Esophagus muscularis mucosa (tissue), 4 donors: ENCODE measurements around the gene PEX6.

Source experiments
- EP300 ChIP-seq: sonication (generic); formaldehyde crosslinking; IDR thresholded peaks from one replicate; pipeline ENCODE4 v1.6.1; 2017; ENCODE audit warnings: antibody characterized with exemption
- POLR2A ChIP-seq: fragments of 450-650 bp; IDR thresholded peaks from one replicate; pipeline ENCODE4 v1.6.1; 2017; ENCODE audit warnings: antibody characterized with exemption, moderate library complexity, mild to moderate bottlenecking, low read depth
- POLR2AphosphoS5 ChIP-seq, 2 donors: sonication (generic); formaldehyde crosslinking; IDR thresholded peaks; one replicate each; pipeline ENCODE4 v1.6.1; 2017; ENCODE audit warnings: antibody characterized with exemption in 2 of 2
- TF ChIP-seq, protein P1 (sequence below), 3 experiments: fragments of 200-600 bp in 2 of 3; fragments of 450-650 bp in 1 of 3; sonication (generic) in 2 of 3; IDR thresholded peaks; one replicate each; pipeline ENCODE4 v1.5.1; 2017 to 2019; ENCODE audit warnings: antibody characterized with exemption in 3 of 3, mild to moderate bottlenecking in 2 of 3, moderate library complexity in 1 of 3

DNA sequence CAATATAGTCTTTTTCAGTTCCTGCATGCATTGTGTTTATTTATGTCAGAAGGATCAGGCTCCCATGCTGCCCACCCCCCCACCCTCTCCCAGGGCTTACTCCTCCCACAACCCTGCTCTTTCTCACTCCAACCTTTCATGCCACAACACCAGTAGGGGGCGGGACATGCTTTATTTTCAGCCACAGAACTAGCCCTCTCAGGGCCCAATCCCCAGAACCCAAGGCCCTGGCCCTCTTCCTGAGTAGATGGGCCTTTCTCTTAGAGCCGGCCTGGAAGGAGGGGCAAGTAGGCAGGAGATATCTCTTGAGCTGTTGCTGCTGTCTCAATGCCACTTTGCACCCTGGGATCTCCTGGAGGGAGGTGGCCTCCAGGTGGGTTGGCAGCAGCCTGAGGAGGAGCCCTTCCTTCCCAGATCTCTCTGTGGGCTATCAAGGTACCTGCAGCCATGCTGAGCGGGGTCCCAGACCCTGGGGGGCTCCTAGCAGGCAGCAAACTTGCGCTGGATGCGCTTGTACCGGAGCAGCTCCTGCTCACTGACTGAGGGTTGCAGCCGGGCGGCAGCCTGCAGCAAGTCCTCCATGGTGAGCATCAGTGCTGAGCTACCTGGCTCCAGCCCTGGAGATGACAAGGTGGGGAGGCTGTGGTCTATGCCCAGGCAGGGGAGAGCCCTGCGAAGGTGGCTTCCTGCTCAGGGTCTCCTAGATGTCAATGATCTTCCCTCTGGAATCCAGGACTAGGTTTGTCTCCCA, 15.0 kb downstream of the PEX6 start:
- TF ChIP-seq, protein P1, sequence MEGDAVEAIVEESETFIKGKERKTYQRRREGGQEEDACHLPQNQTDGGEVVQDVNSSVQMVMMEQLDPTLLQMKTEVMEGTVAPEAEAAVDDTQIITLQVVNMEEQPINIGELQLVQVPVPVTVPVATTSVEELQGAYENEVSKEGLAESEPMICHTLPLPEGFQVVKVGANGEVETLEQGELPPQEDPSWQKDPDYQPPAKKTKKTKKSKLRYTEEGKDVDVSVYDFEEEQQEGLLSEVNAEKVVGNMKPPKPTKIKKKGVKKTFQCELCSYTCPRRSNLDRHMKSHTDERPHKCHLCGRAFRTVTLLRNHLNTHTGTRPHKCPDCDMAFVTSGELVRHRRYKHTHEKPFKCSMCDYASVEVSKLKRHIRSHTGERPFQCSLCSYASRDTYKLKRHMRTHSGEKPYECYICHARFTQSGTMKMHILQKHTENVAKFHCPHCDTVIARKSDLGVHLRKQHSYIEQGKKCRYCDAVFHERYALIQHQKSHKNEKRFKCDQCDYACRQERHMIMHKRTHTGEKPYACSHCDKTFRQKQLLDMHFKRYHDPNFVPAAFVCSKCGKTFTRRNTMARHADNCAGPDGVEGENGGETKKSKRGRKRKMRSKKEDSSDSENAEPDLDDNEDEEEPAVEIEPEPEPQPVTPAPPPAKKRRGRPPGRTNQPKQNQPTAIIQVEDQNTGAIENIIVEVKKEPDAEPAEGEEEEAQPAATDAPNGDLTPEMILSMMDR (IDR thresholded peaks at IDR 0.05) = no peak
- TF ChIP-seq POLR2A (no peak), EP300 (no peak), POLR2AphosphoS5 (IDR thresholded peaks at IDR 0.05) (no peak)
